ENCODE data around the gene PLPPR5. TPM values are rescaled to one million over a fixed set of nuclear protein-coding genes. Genes with fewer than 3 reads are reported as not detected.

PLPPR5 gene
- total and polyA plus RNA-seq, 2 of the 4 experiments (the other 2 are of a cell fraction) = under 0.01 to 0.05 TPM

- CTCF ChIA-PET = no interaction called here
- no peak overlapping the region for H2BK15ac ChIP-seq (ENCODE audit: low read depth, low read length)
- H2BK20ac ChIP-seq (ENCODE audit: low read depth, low read length) = no peak overlapping the region
- POLR2A ChIA-PET (ENCODE audit: unreplicated experiment) = no interaction called here
- BruUV-seq (replicated peaks) = no TSS peak
- no peak overlapping the region for H4K5ac ChIP-seq (ENCODE audit: low read depth, low read length)
- no peaks in the 10 kb centered on the region; the same call in 1 of the 2 replicates for H3K4me1 ChIP-seq (ENCODE audit: control insufficient read depth, insufficient read depth, low read length)
- no peaks in the 10 kb centered on the region for H3K9me3 ChIP-seq (ENCODE audit: control insufficient read depth, insufficient read depth, low read length)
- H2AFZ ChIP-seq (replicated peaks; ENCODE audit: low read length, poor library complexity) = no peak overlapping the region
- in situ Hi-C loops (cut with MboI; ENCODE audit: low sequenced_read_pairs) (no loop called here), intact Hi-C loops (cut with micrococcal nuclease) (loop anchor here (10.0 kb wide), 1 partner anchor 213 kb away; no protein-coding TSS in a partner anchor), dilution Hi-C loops (cut with HindIII; ENCODE audit: low sequenced_read_pairs, unreplicated experiment) (no loop called here)
- H3K4me3 ChIP-seq (ENCODE audit: insufficient read depth, low read depth, low read length) = no peak overlapping the region
- H4K8ac ChIP-seq (ENCODE audit: low read depth in 2 of 2, low read length in 2 of 2) = no peak overlapping the region
- no peaks in the 10 kb centered on the region for H3K79me1 ChIP-seq (ENCODE audit: low read depth in 1 of 2, low read length in 2 of 2)
- H3K23ac ChIP-seq (ENCODE audit: low read depth, low read length) = no peak overlapping the region
- H3K18ac ChIP-seq (ENCODE audit: low read depth, low read length) = no peak overlapping the region
- H2BK120ac ChIP-seq (ENCODE audit: low read depth, low read length) = no peak overlapping the region
- no peak overlapping the region for H4K91ac ChIP-seq (ENCODE audit: insufficient read depth, low read depth, low read length)
- no peak overlapping the region for H2AK5ac ChIP-seq (ENCODE audit: low read depth, low read length)
- DNase-seq (no peak), ATAC-seq (ENCODE audit: low read depth) (no peak)
- no peaks in the 10 kb centered on the region for H3K36me3 ChIP-seq (ENCODE audit: control insufficient read depth, insufficient read depth, low read length)
- H3K27me3 ChIP-seq (ENCODE audit: control insufficient read depth, insufficient read depth, low read length) = peaks cover 27% of the 10 kb centered on the region
- no CpG with 5 or more reads among the region's 3 CpGs for WGBS, 2 experiments (ENCODE audit: extremely low coverage in 2 of 2, insufficient read length in 1 of 2)
- no peak overlapping the region for H3K4ac ChIP-seq (ENCODE audit: low read depth, low read length)
- H2AK9ac ChIP-seq (replicated peaks; ENCODE audit: low read depth, low read length, poor library complexity) = no peak overlapping the region
- H3K9me1 ChIP-seq (ENCODE audit: insufficient read depth, low read length) = no peaks in the 10 kb centered on the region
- H3K4me2 ChIP-seq (ENCODE audit: low read depth, low read length) = no peak overlapping the region
- H3K56ac ChIP-seq (ENCODE audit: extremely low read depth, insufficient read depth, low read length) = no peak overlapping the region
- H4K20me1 ChIP-seq (ENCODE audit: insufficient read depth, low read length) = no peaks in the 10 kb centered on the region
- no peak for TF ChIP-seq FOS (IDR thresholded peaks at IDR 0.05; ENCODE audit: low read depth, low read length)
- no peak overlapping the region for H3K9ac ChIP-seq (ENCODE audit: low read depth, low read length)
- no peak overlapping the region for H2BK5ac ChIP-seq (ENCODE audit: low read depth, low read length, poor library complexity, severe bottlenecking)
- no peak overlapping the region for H3K27ac ChIP-seq (ENCODE audit: insufficient read depth, low read length)
- no peak overlapping the region for H3K14ac ChIP-seq (replicated peaks; ENCODE audit: low read depth, low read length)
Measured at GRCh38 chr1:99007366-99007765, 2.7 kb upstream of the PLPPR5 start.
